Measurements from ENCODE around the gene HORMAD1.

DNA sequence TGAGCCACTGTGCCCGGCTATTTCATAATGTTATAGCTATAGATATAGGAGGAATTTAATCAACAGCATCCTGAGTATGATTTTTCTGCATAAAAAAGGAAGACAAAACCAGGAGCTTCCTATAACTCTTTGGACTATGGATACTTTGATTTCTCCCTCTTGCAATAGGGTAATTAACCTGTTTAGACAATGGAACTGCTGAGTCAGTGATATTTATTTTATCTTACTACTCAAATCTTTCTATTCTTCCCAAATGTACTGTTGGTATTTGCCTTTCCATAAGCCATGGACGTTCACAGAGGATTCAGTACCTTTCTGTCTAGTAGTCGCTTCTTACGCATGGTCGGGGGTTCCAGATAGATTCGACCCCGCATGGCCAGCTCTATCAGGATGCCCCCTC lies 57.4 kb downstream of the HORMAD1 start:
- TF ChIP-seq EZH2 (IDR thresholded peaks at IDR 0.05; ENCODE audit: borderline replicate concordance, low read depth, low read length, poor library complexity, severe bottlenecking): no peak
- TF ChIP-seq, protein P1, sequence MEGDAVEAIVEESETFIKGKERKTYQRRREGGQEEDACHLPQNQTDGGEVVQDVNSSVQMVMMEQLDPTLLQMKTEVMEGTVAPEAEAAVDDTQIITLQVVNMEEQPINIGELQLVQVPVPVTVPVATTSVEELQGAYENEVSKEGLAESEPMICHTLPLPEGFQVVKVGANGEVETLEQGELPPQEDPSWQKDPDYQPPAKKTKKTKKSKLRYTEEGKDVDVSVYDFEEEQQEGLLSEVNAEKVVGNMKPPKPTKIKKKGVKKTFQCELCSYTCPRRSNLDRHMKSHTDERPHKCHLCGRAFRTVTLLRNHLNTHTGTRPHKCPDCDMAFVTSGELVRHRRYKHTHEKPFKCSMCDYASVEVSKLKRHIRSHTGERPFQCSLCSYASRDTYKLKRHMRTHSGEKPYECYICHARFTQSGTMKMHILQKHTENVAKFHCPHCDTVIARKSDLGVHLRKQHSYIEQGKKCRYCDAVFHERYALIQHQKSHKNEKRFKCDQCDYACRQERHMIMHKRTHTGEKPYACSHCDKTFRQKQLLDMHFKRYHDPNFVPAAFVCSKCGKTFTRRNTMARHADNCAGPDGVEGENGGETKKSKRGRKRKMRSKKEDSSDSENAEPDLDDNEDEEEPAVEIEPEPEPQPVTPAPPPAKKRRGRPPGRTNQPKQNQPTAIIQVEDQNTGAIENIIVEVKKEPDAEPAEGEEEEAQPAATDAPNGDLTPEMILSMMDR (conservative IDR thresholded peaks at IDR 0.05; ENCODE audit: low read depth, low read length): no peak
